Kidney (tissue), 14 donors: Measurements from ENCODE around the gene EPB41L5. TPM values are rescaled to one million over a fixed set of nuclear protein-coding genes. Genes with fewer than 3 reads are reported as not detected.

ENCODE experiments used
- DNase-seq, 5 donors: peaks; one replicate each; pipeline ENCODE4 v3.0.0-alpha.2; 2013 to 2020
- FAIRE-seq: peaks from 2 replicates; lab custom pipeline; 2012; peaks lifted over from hg19 to GRCh38; lab: Jason Lieb, UNC
- H3K27ac ChIP-seq, 2 donors: one replicate each; pipeline ENCODE4 v1.7.0; 2013; ENCODE audit warnings: low read depth in 2 of 2, low read length in 2 of 2, inconsistent platforms in 1 of 2
- H3K27me3 ChIP-seq: one replicate; pipeline ENCODE4 v1.7.1; 2013; ENCODE audit warnings: low read length, inconsistent platforms; ENCODE audit not compliant: control insufficient read depth, insufficient read depth
- H3K36me3 ChIP-seq, 3 donors: one replicate each; pipeline versions ENCODE4 v1.7.0 to v1.7.1; 2013; ENCODE audit warnings: low read length in 3 of 3, control low read depth in 1 of 3, inconsistent platforms in 1 of 3; ENCODE audit not compliant: insufficient read depth in 3 of 3, control insufficient read depth in 2 of 3
- H3K4me1 ChIP-seq, 3 donors: one replicate each; pipeline versions ENCODE4 v1.7.0 to v1.7.1; 2013; ENCODE audit warnings: low read length in 3 of 3, inconsistent platforms in 1 of 3, low read depth in 1 of 3; ENCODE audit not compliant: control insufficient read depth in 2 of 3, insufficient read depth in 2 of 3
- H3K4me3 ChIP-seq, 3 donors: one replicate each; pipeline versions ENCODE4 v1.7.0 to v1.8.1; 2013; ENCODE audit warnings: low read length in 3 of 3, control low read depth in 1 of 3, inconsistent platforms in 1 of 3
- H3K9ac ChIP-seq, 3 donors: one replicate each; pipeline versions ENCODE4 v1.7.0 to v1.7.1; 2013; ENCODE audit warnings: low read length in 3 of 3, control low read depth in 1 of 3, inconsistent platforms in 1 of 3
- H3K9me3 ChIP-seq, 3 donors: one replicate each; pipeline versions ENCODE4 v1.7.0 to v1.7.1; 2013; ENCODE audit warnings: low read length in 3 of 3, control low read depth in 1 of 3, inconsistent platforms in 1 of 3; ENCODE audit not compliant: control insufficient read depth in 2 of 3, insufficient read depth in 1 of 3
- CTCF ChIP-seq: IDR thresholded peaks from 3 replicates; pipeline ENCODE4 v1.5.1; 2012; ENCODE audit warnings: mild to moderate bottlenecking, moderate library complexity, borderline replicate concordance; ENCODE audit not compliant: insufficient read depth; ENCODE audit errors: extremely low read depth
- intact Hi-C: fragments of 100-400 bp; cut with DNase I; formaldehyde crosslinking; loops from one replicate; pipeline ENCODE4 v1.11.1; 2022
- polyA plus RNA-seq: library from polyadenylated mRNA; stranded (reverse); fragments of 350-450 nt; fragmentation: Illumina TruSeq; extraction: RNeasy Lipid Tissue Mini Kit (QIAGEN cat#74804); gene quantifications from one replicate; pipeline ENCODE4 v1.2.3, GENCODE V29; 2014; ENCODE audit warnings: low read depth, low replicate concordance; ENCODE audit not compliant: insufficient read depth
- total RNA-seq: library from RNA; stranded (reverse); fragmentation: NEBNext Ultra II Directional; extraction: Animal tissue kit (Norgen Biotek cat#: 25700); gene quantifications from one replicate; pipeline ENCODE4 v1.2.1, GENCODE V29; 2021
- donor health status: control.
- donor health status: control.
- donor health status: control.
- donor health status: control.
- donor health status: control.
- donor health status: DM: yes; HTN: yes; CAD: no.
- donor health status: Normal renal cell carcinoma (clear cell type).

EPB41L5 gene
- total and polyA plus RNA-seq, 2 donors from 2014 or later, result 28.2 to 49.4 TPM

- TF ChIP-seq CTCF, result no peak
- intact Hi-C loops, result no loop called here
- H3K4me1 ChIP-seq, result peaks cover 0 to 4% (median 0%) of the 10 kb centered on the region in 3 donors
These were observed 14.0 kb downstream of the EPB41L5 start for GRCh38 chr2:120026890-120027289.

GRCh38 chr2:120028795-120029194, 15.9 kb downstream of the EPB41L5 start:
- H3K4me3 ChIP-seq, result no peak overlapping the region
- peaks cover 0 to 3% (median 0%) of the 10 kb centered on the region in 3 donors for H3K36me3 ChIP-seq
- H3K9ac ChIP-seq, result no peak overlapping the region
- H3K4me1 ChIP-seq, result peaks cover 0 to 4% (median 0%) of the 10 kb centered on the region in 3 donors
- no peaks in the 10 kb centered on the region for H3K9me3 ChIP-seq
- H3K27ac ChIP-seq, result no peak overlapping the region
- TF ChIP-seq CTCF, result no peak
- DNase-seq (no peak), FAIRE-seq (no peak)
- no peaks in the 10 kb centered on the region for H3K27me3 ChIP-seq
- intact Hi-C loops, result no loop called here

More at GRCh38 chr2:120026890-120027289, 14.0 kb downstream of the EPB41L5 start:
- FAIRE-seq, result no peak
- Histone ChIP-seq H3K9me3 (no peaks in the 10 kb centered on the region), H3K36me3 (peaks cover 0 to 3% (median 0%) of the 10 kb centered on the region in 3 donors), H3K4me3 (no peak overlapping the region), H3K27ac (no peak overlapping the region), H3K27me3 (no peaks in the 10 kb centered on the region), H3K9ac (no peak overlapping the region)
- no peak for DNase-seq

- FAIRE-seq, result no peak
These were observed 17.1 kb downstream of the EPB41L5 start for GRCh38 chr2:120029672-120030640.

More at GRCh38 chr2:120029672-120030640, 17.1 kb downstream of the EPB41L5 start:
- H3K9ac ChIP-seq, result no peak overlapping the region
- no peak overlapping the region for H3K27ac ChIP-seq
- intact Hi-C loops, result no loop called here
- H3K9me3 ChIP-seq, result no peaks in the 10 kb centered on the region
- no peak for TF ChIP-seq CTCF
- DNase-seq, result no peak
- no peaks in the 10 kb centered on the region for H3K27me3 ChIP-seq
- no peak overlapping the region for H3K4me3 ChIP-seq
- H3K4me1 ChIP-seq, result peaks cover 0 to 4% (median 0%) of the 10 kb centered on the region in 3 donors
- H3K36me3 ChIP-seq, result peaks cover 0 to 3% (median 0%) of the 10 kb centered on the region in 3 donors
